ENCODE data around the gene ADK. TPM values are rescaled to one million over a fixed set of nuclear protein-coding genes. Genes with fewer than 3 reads are reported as not detected.
A peak's percentile ranks its signal among the peaks of the same experiment; 100 is the strongest.
"Not testable (repeated sequence)": the region's sequence is repeated elsewhere in the genome, so short reads cannot be mapped to it uniquely, and the experiment has no call there.

ADK gene
- total RNA-seq, 2 donors from 2014 or later: 34.7 to 36.8 TPM

DNA sequence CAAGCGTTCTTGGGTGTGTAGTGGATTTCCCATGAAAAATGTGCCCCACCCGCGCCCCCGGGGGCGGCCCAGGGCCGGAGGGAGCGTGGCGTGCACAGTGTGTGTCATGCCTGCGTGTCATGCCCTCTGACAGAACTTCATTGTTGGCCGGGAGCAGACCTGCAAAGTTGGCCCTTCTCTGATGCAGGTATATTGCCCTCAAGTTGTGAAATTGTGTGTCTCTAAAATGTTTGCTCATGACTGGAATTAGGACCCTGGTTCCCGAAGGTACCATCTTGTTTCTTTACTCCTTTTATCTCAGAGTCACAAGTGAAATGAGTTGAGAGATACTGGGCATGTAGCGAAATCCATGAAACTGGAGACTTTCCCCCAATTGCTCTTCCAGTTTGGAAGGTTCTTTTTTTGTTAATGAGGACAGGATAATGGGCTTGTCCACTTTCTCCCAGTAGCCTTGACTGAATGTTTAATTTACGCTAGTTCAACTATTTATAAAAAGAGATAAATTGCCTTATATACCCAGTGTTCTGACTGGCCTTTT is 26.2 kb downstream of the ADK start:
- no peaks in the 10 kb centered on the region for H3K9me3 ChIP-seq (ENCODE audit: control insufficient read depth, low read length, poor library complexity, severe bottlenecking)
- Mint-ChIP-seq H3K27ac (peak overlapping the region; percentile 97), H3K4me3 (peak overlapping the region; percentile 95), H3K4me1 (peaks cover 26% of the 10 kb centered on the region), H3K27me3 (no peaks in the 10 kb centered on the region), H3K36me3 (ENCODE audit: low read depth) (no peaks in the 10 kb centered on the region)
- DNase-seq: peak in 1 of 3 donors; percentile 14
- no peak for ATAC-seq

DNA sequence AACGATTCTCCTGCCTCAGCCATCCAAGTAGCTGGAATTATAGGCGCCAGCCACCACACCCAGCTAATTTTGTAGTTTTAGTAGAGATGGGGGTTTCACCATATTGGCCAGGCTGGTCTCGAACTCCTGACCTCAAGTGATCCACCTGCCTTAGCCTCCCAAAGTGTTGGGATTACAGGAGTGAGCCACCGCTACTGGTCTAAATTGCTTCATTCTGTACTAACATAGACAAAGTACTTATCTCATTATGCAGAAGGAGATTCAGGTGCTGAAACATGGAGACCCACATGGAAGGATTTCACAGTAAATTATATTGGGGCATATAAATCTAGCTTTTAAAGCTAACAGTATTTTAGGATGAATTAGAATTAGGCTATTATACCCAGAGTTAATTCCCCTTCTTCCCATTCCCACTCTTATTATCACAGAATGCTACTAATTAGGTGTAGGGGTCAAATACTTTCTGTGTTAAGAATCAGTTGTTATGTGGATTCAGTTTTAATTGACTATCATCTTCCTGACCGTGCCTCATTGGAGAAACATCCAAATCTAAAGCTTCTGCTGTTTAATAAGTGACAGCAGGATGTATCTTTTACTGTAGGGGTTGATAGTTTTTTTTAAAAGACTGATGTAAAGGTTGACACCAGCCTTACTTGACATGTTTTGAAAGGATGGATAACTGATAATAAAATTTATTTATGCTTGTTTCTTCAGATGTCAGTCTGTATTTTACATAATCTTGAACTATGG is 27.2 kb downstream of the ADK start:
- Mint-ChIP-seq H3K4me1 (peaks cover 26% of the 10 kb centered on the region), H3K36me3 (ENCODE audit: low read depth) (no peaks in the 10 kb centered on the region), H3K27me3 (no peaks in the 10 kb centered on the region), H3K27ac (peak overlapping the region; percentile 32), H3K4me3 (peak overlapping the region; percentile 64)
- ATAC-seq (no peak), DNase-seq (no peak)
- H3K9me3 ChIP-seq (ENCODE audit: control insufficient read depth, low read length, poor library complexity, severe bottlenecking): no peaks in the 10 kb centered on the region

DNA sequence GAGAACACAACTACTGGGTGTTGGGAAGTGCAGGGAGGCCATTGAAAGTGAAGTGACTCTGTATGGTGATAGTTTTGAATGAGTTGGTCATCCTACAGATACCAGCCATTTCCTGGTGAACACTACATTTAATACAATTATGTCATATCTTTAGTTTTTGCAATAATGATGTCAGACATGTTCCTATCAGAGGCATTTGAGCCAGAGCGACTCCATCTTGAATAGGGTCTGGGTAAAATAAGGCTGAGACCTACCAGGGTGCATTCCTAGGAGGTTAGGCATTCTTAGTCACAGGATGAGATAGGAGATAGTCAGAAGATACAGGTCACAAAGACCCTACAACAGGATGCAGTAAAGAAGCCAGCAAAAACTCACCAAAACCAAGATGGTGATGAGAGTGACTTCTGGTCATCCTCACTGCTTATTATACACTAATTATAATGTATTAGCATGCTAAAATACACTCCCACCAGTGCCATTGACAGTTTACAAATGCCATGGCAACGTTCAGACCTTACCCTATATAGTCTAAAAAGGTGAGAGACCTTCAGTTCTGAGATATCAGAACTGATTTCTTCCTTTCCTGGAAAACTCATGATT is 28.2 kb downstream of the ADK start:
- DNase-seq (no peak), ATAC-seq (no peak)
- no peaks in the 10 kb centered on the region for H3K9me3 ChIP-seq (ENCODE audit: control insufficient read depth, low read length, poor library complexity, severe bottlenecking)
- Mint-ChIP-seq H3K4me3 (no peak overlapping the region), H3K36me3 (ENCODE audit: low read depth) (no peaks in the 10 kb centered on the region), H3K27me3 (no peaks in the 10 kb centered on the region), H3K27ac (peak overlapping the region; percentile 32), H3K4me1 (peaks cover 26% of the 10 kb centered on the region)

DNA sequence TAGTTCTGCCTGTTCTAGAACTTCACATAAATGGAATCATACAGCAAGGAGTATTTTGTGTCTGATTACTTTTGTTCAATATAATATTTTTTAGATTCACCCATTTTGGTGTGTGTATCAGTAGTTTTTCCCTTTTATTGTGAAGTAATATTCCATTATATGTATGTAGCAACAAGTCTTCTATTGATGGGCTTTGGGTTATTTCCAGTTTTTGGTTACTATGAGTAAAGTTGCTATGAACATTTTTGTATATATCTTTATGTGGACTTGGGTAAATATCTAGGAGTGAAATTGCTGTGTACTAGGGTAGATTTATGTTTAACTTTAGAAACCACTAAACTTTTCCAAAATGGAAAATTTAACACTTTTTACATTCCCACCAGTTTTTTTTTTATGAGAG is 35.7 kb downstream of the ADK start:
- Mint-ChIP-seq H3K4me3 (no peak overlapping the region), H3K36me3 (ENCODE audit: low read depth) (no peaks in the 10 kb centered on the region), H3K27ac (peak overlapping the region; percentile 79), H3K27me3 (no peaks in the 10 kb centered on the region), H3K4me1 (peaks cover 19% of the 10 kb centered on the region)
- DNase-seq (no peak), ATAC-seq (no peak)
- no peaks in the 10 kb centered on the region for H3K9me3 ChIP-seq (ENCODE audit: control insufficient read depth, low read length, poor library complexity, severe bottlenecking)

DNA sequence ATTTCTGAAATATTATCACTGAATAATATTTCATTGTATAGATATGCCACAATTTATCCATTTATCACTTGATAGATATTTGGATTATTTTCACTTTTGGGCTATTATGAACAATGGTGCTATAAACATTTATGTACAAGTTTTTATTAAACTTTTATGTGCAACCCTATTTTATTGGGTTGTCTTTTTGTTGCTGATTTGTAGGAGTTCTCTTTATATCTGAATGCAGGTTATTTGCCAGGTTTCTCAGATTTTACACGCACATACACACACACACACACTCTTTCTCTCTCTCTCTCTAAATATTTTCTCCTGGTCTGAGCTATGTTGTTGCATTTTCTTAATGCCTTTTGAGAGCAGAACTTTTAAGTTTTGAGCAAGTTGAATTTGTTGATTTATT is 36.2 kb downstream of the ADK start:
- no peak overlapping the region for H3K4me3 Mint-ChIP-seq
- H3K27me3 Mint-ChIP-seq: no peaks in the 10 kb centered on the region
- peak overlapping the region; percentile 79 for H3K27ac Mint-ChIP-seq
- DNase-seq: no peak
- no peak for ATAC-seq
- H3K36me3 Mint-ChIP-seq (ENCODE audit: low read depth): no peaks in the 10 kb centered on the region
- peaks cover 19% of the 10 kb centered on the region for H3K4me1 Mint-ChIP-seq
- no peaks in the 10 kb centered on the region for H3K9me3 ChIP-seq (ENCODE audit: control insufficient read depth, low read length, poor library complexity, severe bottlenecking)

DNA sequence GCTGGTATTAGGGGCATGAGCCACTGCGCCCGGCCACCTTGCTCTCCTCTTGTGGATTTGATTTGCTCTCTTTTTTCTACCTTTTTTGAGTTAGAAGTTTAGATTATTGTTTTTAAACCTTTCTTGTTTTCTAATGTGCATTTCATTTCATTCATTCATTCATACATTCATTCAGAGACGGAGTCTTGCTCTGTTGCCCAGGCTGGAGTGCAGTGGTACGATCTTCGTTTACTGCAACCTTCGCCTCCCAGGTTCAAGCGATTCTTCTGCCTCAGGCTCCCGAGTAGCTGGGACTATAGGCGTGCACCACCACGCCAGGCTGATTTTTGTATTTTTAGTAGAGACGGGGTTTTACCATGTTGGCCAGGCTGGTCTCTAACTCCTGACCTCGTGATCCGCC is 37.6 kb downstream of the ADK start:
- not testable (repeated sequence) for H3K36me3 Mint-ChIP-seq (ENCODE audit: low read depth); H3K27me3 Mint-ChIP-seq; H3K9me3 ChIP-seq (ENCODE audit: control insufficient read depth, low read length, poor library complexity, severe bottlenecking); ATAC-seq; DNase-seq
- Mint-ChIP-seq H3K27ac (peak overlapping the region; percentile 93), H3K4me1 (peaks cover 22% of the 10 kb centered on the region), H3K4me3 (peak overlapping the region; percentile 43)

DNA sequence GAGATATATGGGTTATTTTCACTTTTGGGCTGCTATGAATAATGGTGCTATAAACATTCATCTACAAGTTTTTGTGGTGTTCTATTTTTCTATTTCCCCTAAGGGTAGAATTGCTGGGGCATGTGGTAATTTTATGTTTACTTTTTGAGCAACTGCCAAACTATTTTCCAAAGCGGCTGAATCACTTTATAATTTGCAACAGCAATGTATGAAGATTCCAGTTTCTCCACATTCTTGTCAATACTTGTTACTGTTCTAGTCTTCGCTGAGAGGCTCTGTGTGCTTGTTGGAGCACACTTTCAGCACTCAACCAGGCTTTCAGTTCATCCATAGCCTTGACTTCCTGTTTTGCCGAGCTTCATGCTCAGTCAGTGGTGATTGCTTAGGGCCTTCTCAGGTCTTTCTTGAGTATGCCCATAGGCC is 39.0 kb downstream of the ADK start:
- H3K4me1 Mint-ChIP-seq: peaks cover 32% of the 10 kb centered on the region

DNA sequence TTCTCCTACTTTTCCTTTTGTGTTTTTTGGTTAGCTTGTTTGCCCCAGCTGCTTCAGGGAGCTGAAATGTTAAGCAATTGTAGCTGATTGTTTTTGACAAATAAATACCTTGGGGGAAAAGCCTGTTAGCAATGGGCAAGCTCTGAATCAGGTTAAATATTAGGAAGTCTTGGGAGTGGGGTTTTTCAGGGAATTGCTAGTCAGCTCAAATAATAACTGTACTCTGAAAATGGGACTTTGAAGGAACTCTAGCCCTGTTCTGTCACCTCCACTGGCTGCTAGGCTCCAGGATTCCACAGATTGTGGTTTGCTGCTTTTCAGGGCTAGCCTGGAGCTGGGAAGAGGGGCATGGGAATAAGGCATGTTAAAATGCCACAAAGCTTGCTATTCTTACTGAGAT is 39.5 kb downstream of the ADK start:
- Mint-ChIP-seq H3K4me1 (peaks cover 33% of the 10 kb centered on the region), H3K27me3 (no peaks in the 10 kb centered on the region), H3K4me3 (peak overlapping the region; percentile 77), H3K36me3 (ENCODE audit: low read depth) (no peaks in the 10 kb centered on the region), H3K27ac (peak overlapping the region; percentile 93)
- DNase-seq: no peak
- ATAC-seq: no peak
- H3K9me3 ChIP-seq (ENCODE audit: control insufficient read depth, low read length, poor library complexity, severe bottlenecking): no peaks in the 10 kb centered on the region

More for the DNA sequence above, 39.0 kb downstream of the ADK start:
- Mint-ChIP-seq H3K27me3 (no peaks in the 10 kb centered on the region), H3K4me3 (peak overlapping the region; percentile 77), H3K36me3 (ENCODE audit: low read depth) (no peaks in the 10 kb centered on the region), H3K27ac (peak overlapping the region; percentile 93)
- H3K9me3 ChIP-seq (ENCODE audit: control insufficient read depth, low read length, poor library complexity, severe bottlenecking): no peaks in the 10 kb centered on the region
- ATAC-seq (peak; percentile 68), DNase-seq (no peak)

DNA sequence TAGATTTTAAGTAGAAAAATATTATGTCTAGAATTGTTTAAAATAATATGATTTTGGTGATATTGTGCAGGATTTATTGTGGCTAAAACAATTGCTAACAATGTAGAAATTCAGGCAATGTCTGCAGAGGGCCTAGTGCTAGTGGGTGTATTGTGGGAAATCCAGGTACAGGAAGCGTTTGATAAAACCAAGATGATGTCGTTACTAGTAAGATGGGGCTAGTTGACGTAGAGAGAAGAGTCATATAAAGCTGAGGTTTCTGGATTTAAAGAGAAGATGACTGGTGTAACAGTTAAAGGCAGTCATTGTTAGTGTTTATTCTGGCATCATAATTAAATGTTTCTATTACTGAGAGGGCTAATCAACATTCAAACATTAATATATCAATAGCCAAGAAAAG is 43.5 kb downstream of the ADK start:
- H3K4me3 Mint-ChIP-seq: peak overlapping the region; percentile 45
- H3K36me3 Mint-ChIP-seq (ENCODE audit: low read depth): no peaks in the 10 kb centered on the region
- H3K27me3 Mint-ChIP-seq: no peaks in the 10 kb centered on the region
- DNase-seq (no peak), ATAC-seq (peak; percentile 94)
- H3K27ac Mint-ChIP-seq: peak overlapping the region; percentile 67
- no peaks in the 10 kb centered on the region for H3K9me3 ChIP-seq (ENCODE audit: control insufficient read depth, low read length, poor library complexity, severe bottlenecking)
- H3K4me1 Mint-ChIP-seq: peaks cover 23% of the 10 kb centered on the region

DNA sequence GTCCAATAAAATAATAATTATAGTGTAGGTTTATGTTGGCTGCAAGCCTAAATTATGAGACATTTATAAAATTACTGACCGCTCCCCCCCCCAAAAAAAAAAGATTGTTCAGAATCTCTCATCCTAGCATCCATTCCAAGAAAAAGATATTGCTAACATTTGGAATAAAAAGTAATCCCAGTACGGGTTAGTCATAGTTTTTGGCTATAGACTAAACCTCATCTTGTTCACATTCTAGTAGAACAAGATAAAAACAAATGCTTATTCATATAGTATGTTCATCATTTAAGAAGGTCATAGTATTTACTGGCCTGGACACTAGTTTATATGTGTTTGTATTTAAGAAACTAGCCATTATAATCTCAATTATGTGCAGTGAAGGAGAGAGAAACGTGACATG is 44.0 kb downstream of the ADK start:
- Mint-ChIP-seq H3K4me3 (no peak overlapping the region), H3K36me3 (ENCODE audit: low read depth) (no peaks in the 10 kb centered on the region), H3K27ac (peak overlapping the region; percentile 67), H3K27me3 (no peaks in the 10 kb centered on the region), H3K4me1 (peaks cover 18% of the 10 kb centered on the region)
- H3K9me3 ChIP-seq (ENCODE audit: control insufficient read depth, low read length, poor library complexity, severe bottlenecking): no peaks in the 10 kb centered on the region
- DNase-seq (no peak), ATAC-seq (no peak)

DNA sequence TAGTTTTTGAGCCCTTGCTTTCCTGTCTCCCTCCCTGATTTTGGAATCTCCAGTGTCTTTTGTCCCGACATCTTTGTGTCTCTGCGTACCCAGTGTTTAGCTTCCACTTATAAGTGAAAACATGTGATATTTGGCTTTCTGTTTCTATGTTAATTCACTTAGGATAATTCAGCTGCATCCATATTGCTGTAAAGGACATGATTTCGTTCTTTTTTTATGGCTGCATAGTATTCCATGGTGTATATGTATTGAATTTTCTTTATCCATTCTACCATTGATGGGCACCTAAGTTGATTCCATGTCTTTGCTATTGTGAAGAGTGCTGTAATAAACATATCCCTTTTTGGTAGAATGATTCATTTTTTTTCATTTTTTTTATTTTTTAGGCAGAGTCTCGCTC is 48.3 kb downstream of the ADK start:
- H3K4me1 Mint-ChIP-seq: peaks cover 5% of the 10 kb centered on the region
- no peak for ATAC-seq
- H3K4me3 Mint-ChIP-seq: no peak overlapping the region
- no peak for DNase-seq
- no peaks in the 10 kb centered on the region for H3K36me3 Mint-ChIP-seq (ENCODE audit: low read depth)
- H3K9me3 ChIP-seq (ENCODE audit: control insufficient read depth, low read length, poor library complexity, severe bottlenecking): no peaks in the 10 kb centered on the region
- H3K27me3 Mint-ChIP-seq: no peaks in the 10 kb centered on the region
- H3K27ac Mint-ChIP-seq: no peak overlapping the region

DNA sequence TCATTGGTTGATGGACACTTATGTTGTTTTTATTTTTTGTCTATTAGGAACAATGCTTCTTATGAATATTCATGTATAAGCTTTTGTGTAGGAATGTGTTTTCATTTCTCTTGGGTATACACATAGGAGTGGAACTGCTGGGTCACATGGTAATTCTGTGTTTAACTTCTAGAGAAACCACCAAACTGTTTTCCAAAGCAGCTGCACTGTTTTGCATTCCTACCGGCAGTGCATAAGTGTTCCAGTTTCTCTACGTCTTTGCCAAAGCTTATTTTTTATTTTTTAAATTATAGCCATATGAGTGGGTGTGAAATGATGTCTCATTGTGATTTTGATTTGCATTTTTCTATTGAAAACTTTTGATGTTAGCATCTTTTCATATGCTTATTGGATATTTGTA is 51.3 kb downstream of the ADK start:
- no peaks in the 10 kb centered on the region for H3K9me3 ChIP-seq (ENCODE audit: control insufficient read depth, low read length, poor library complexity, severe bottlenecking)
- Mint-ChIP-seq H3K27ac (no peak overlapping the region), H3K27me3 (no peaks in the 10 kb centered on the region), H3K36me3 (ENCODE audit: low read depth) (no peaks in the 10 kb centered on the region), H3K4me3 (no peak overlapping the region), H3K4me1 (peaks cover 5% of the 10 kb centered on the region)
- no peak for ATAC-seq
- DNase-seq: no peak

DNA sequence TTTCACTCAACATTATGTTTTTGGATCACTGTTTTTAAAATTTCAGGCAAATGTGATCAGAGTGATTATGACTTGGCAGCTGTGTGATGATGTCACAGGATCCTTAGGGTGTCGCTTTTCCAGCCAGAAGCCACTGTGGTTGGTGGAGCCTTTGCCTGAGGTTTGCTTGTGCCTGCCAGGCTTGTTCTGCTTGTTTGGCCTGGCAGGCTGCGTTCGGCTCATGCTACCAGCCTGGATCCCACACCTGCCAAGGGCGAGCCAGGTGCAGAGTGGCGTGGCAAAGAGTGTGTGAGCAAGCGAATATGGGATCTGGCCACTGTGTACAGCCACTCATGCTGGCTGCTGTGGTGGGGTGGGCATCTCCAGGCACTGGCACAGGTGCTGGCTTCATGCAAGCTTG is 55.7 kb downstream of the ADK start:
- no peaks in the 10 kb centered on the region for H3K9me3 ChIP-seq (ENCODE audit: control insufficient read depth, low read length, poor library complexity, severe bottlenecking)
- peaks cover 8% of the 10 kb centered on the region for H3K4me1 Mint-ChIP-seq
- DNase-seq (no peak), ATAC-seq (no peak)
- H3K36me3 Mint-ChIP-seq (ENCODE audit: low read depth): no peaks in the 10 kb centered on the region
- no peak overlapping the region for H3K4me3 Mint-ChIP-seq
- H3K27me3 Mint-ChIP-seq: no peaks in the 10 kb centered on the region
- H3K27ac Mint-ChIP-seq: no peak overlapping the region

Data from T-helper 17 cell (primary cell).